Neuronal stem cell (in vitro differentiated cells): Measurements from ENCODE around the gene FBXO17.

ENCODE experiments used
- DNase-seq: peaks from one replicate; pipeline ENCODE4 v3.0.0-alpha.2; 2013; ENCODE audit warnings: low spot score
- H2AFZ ChIP-seq: one replicate; pipeline ENCODE4 v1.6.1; 2013; ENCODE audit warnings: mild to moderate bottlenecking, low read length, inconsistent platforms
- H2AK5ac ChIP-seq: 2 replicates; pipeline ENCODE4 v1.6.1; 2013; ENCODE audit warnings: low read depth, mild to moderate bottlenecking, inconsistent platforms, low read length, moderate library complexity, mixed read lengths
- H2BK120ac ChIP-seq: 2 replicates; pipeline ENCODE4 v1.6.1; 2013; ENCODE audit warnings: low read depth, mild to moderate bottlenecking, inconsistent platforms, low read length, moderate library complexity, mixed read lengths
- H2BK12ac ChIP-seq: one replicate; pipeline ENCODE4 v1.6.1; 2013; ENCODE audit warnings: low read length, inconsistent platforms
- H2BK15ac ChIP-seq: 2 replicates; pipeline ENCODE4 v1.6.1; 2013; ENCODE audit warnings: mild to moderate bottlenecking, low read length, inconsistent platforms, mixed read lengths
- H2BK5ac ChIP-seq: one replicate; pipeline ENCODE4 v1.6.1; 2013; ENCODE audit warnings: inconsistent platforms, mild to moderate bottlenecking, low read length, moderate library complexity
- H3K14ac ChIP-seq: one replicate; pipeline ENCODE4 v1.6.1; 2013; ENCODE audit warnings: low read length, inconsistent platforms
- H3K18ac ChIP-seq: 2 replicates; pipeline ENCODE4 v1.6.1; 2013; ENCODE audit warnings: low read length, inconsistent platforms
- H3K23ac ChIP-seq: 2 replicates; pipeline ENCODE4 v1.6.1; 2013; ENCODE audit warnings: low read depth, mild to moderate bottlenecking, mixed read lengths, low read length, inconsistent platforms; ENCODE audit not compliant: poor library complexity
- H3K27ac ChIP-seq: replicated peaks from 3 replicates; pipeline ENCODE4 v1.5.1; 2013; ENCODE audit warnings: low read length, inconsistent platforms
- H3K27me3 ChIP-seq, 3 experiments: 2 replicates each; pipeline ENCODE4 v1.6.1; 2013; ENCODE audit warnings: low read length in 3 of 3, mild to moderate bottlenecking in 2 of 3, inconsistent platforms in 1 of 3, low read depth in 1 of 3, mixed read lengths in 1 of 3, moderate library complexity in 1 of 3; ENCODE audit not compliant: control insufficient read depth in 3 of 3, insufficient read depth in 3 of 3
- H3K36me3 ChIP-seq, 2 donors: replicated peaks in 1 of 2; 2 replicates each; pipeline ENCODE4 v1.6.1; 2013; ENCODE audit warnings: low read length in 2 of 2; ENCODE audit not compliant: control insufficient read depth in 2 of 2, insufficient read depth in 2 of 2
- H3K4ac ChIP-seq: 2 replicates; pipeline ENCODE4 v1.6.1; 2013; ENCODE audit warnings: inconsistent platforms, mild to moderate bottlenecking, low read length, moderate library complexity
- H3K4me1 ChIP-seq, 2 donors: 1 replicate in 1 of 2; 2 replicates in 1 of 2; pipeline ENCODE4 v1.6.1; 2013; ENCODE audit warnings: low read length in 2 of 2, low read depth in 1 of 2; ENCODE audit not compliant: control insufficient read depth in 2 of 2, insufficient read depth in 1 of 2
- H3K4me2 ChIP-seq: one replicate; pipeline ENCODE4 v1.6.1; 2013; ENCODE audit warnings: mild to moderate bottlenecking, low read length, inconsistent platforms; ENCODE audit not compliant: insufficient read depth, poor library complexity, severe bottlenecking
- H3K4me3 ChIP-seq, 2 donors: 2 replicates each; pipeline ENCODE4 v1.5.1; 2013; ENCODE audit warnings: low read length in 2 of 2, mild to moderate bottlenecking in 2 of 2, inconsistent platforms in 1 of 2, moderate library complexity in 1 of 2
- H3K79me1 ChIP-seq: one replicate; pipeline ENCODE4 v1.6.1; 2013; ENCODE audit warnings: low read depth, mild to moderate bottlenecking, inconsistent platforms, low read length, moderate library complexity
- H3K9ac ChIP-seq: one replicate; pipeline ENCODE4 v1.6.1; 2013; ENCODE audit warnings: mild to moderate bottlenecking, low read depth, low read length, inconsistent platforms; ENCODE audit not compliant: poor library complexity
- H3K9me3 ChIP-seq, 2 donors: replicated peaks in 1 of 2; 2 replicates each; pipeline versions ENCODE3 to v1.6.1; 2013; ENCODE audit warnings: low read length in 2 of 2, mild to moderate bottlenecking in 2 of 2, inconsistent platforms in 1 of 2, low read depth in 1 of 2, mixed read lengths in 1 of 2, moderate library complexity in 1 of 2; ENCODE audit not compliant: control insufficient read depth in 2 of 2, insufficient read depth in 1 of 2
- H4K8ac ChIP-seq: one replicate; pipeline ENCODE4 v1.6.1; 2013; ENCODE audit warnings: low read depth, mild to moderate bottlenecking, inconsistent platforms, low read length, moderate library complexity
- H4K91ac ChIP-seq: one replicate; pipeline ENCODE4 v1.6.1; 2013; ENCODE audit warnings: low read length, low read depth, mild to moderate bottlenecking, inconsistent platforms; ENCODE audit not compliant: poor library complexity
- WGBS, 2 donors: extraction: QIAGEN DNeasy Blood & Tissue Kit; methylation state at CpG; one replicate each; pipeline ENCODE4 v1.1.7; 2013; ENCODE audit warnings: missing lambda C conversion rate in 2 of 2, mixed read lengths in 1 of 2; ENCODE audit not compliant: insufficient read length in 2 of 2, insufficient replicate concordance in 1 of 2; ENCODE audit errors: extremely low coverage in 2 of 2; 5-methylcytosine and 5-hydroxymethylcytosine counted together

FBXO17 gene

DNA sequence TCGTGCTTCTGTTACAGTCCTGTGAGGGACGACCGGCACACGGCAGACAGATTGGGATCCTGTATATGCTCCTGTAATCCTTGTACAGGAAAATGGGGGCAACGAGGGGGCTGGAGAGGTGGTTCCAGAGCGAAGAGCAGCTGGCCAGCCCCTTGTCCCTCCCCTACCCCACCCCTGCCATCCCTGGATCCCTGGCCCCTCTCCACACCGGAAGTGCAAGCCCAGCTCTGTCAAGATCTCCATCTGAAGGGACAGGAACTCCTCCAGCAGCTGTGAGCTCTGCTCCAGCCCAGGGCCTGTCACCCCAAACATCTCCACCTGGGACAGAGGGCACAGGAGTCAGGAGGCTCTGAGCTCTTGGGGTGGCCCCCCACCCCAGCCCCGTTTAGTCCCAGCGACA lies 58.0 kb downstream of the FBXO17 start:
- no peaks in the 10 kb centered on the region for H3K4me1 ChIP-seq
- peaks cover 17 to 18% of the 10 kb centered on the region in 2 donors for H3K36me3 ChIP-seq
- H3K27me3 ChIP-seq = no peaks in the 10 kb centered on the region
- H4K91ac ChIP-seq = no peak overlapping the region
- no peak overlapping the region for H4K8ac ChIP-seq
- H2BK12ac ChIP-seq = no peak overlapping the region
- H3K23ac ChIP-seq = peak overlapping the region; percentile 55
- no peak overlapping the region for H2BK15ac ChIP-seq
- no peak overlapping the region for H2AFZ ChIP-seq
- no peak overlapping the region for H3K4me3 ChIP-seq
- no peak overlapping the region for H3K27ac ChIP-seq
- H3K9me3 ChIP-seq = no peaks in the 10 kb centered on the region
- H2BK5ac ChIP-seq = no peak overlapping the region
- H3K79me1 ChIP-seq = peaks cover 2% of the 10 kb centered on the region
- no peak overlapping the region for H2BK120ac ChIP-seq
- WGBS, 2 donors = no CpG with 5 or more reads among the region's 9 CpGs
- no peak overlapping the region for H2AK5ac ChIP-seq
- H3K4ac ChIP-seq = no peak overlapping the region
- no peak overlapping the region for H3K14ac ChIP-seq
- H3K4me2 ChIP-seq = no peak overlapping the region
- H3K9ac ChIP-seq = peak overlapping the region; percentile 77
- H3K18ac ChIP-seq = no peak overlapping the region
- DNase-seq = no peak

DNA sequence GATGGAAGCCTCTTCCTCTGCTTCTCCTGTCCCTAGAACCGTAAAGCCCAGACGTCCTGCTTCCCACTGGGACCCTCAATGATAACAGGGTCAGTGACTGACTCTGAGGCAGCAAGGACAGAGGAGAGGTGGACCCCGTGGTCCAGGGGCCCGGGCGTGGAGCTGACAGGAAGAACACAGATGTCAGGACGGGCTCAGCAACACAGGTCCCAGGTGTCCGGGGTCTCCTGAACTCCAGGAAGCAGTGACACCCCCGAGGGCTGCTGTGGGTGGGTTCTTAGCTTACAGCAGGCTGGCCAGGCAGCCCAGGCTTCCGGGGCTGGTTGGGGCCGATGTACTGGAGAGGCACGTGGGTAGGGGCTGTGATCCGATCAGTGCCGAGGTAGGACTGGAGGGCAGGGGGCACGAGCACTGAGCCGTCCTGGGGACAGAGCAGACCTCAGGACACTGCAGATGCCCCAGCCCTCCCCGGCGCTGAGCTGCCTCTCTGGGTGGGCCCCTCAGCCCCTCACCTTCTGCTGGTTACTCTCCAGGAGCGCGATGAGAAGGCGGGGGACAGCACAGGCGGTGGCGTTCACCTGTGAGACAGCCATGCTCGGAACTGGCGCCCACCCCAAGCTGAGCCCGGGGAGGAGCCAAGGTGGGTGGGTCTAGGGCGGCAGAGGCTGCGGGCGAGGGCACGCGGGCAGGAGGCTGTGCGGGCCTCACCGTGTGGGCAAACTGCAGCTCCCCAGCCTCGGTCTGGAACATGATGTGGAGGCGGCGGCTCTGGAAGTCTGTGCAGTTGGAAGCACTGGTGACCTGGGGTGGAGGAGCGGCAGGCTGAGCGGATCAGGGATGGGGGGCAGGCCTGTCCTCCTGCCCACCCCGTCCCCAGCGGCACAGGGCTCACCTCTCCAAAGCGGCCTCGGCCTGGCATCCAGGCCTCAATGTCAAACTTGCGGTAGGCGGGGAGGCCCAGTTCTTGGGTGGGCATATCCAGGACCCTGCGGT lies 59.9 kb downstream of the FBXO17 start:
- H3K79me1 ChIP-seq = peaks cover 2% of the 10 kb centered on the region
- H3K4me2 ChIP-seq = no peak overlapping the region
- H3K14ac ChIP-seq = peak overlapping the region; percentile 38
- peaks cover 4 to 5% of the 10 kb centered on the region in 2 donors for H3K36me3 ChIP-seq
- no peak for DNase-seq
- no peak overlapping the region for H3K18ac ChIP-seq
- WGBS, 2 donors = no CpG with 5 or more reads among the region's 44 CpGs
- H2BK120ac ChIP-seq = no peak overlapping the region
- peak overlapping the region; percentile 73 for H3K23ac ChIP-seq
- no peak overlapping the region for H2BK12ac ChIP-seq
- no peaks in the 10 kb centered on the region for H3K9me3 ChIP-seq
- H3K27ac ChIP-seq = no peak overlapping the region
- no peak overlapping the region for H2BK15ac ChIP-seq
- H4K91ac ChIP-seq = no peak overlapping the region
- H3K27me3 ChIP-seq = no peaks in the 10 kb centered on the region
- H2AFZ ChIP-seq = no peak overlapping the region
- H2AK5ac ChIP-seq = peak overlapping the region; percentile 56
- no peak overlapping the region for H3K4me3 ChIP-seq
- H4K8ac ChIP-seq = peak overlapping the region; percentile 65
- H3K4me1 ChIP-seq = no peaks in the 10 kb centered on the region
- H3K4ac ChIP-seq = no peak overlapping the region
- H3K9ac ChIP-seq = no peak overlapping the region
- peak overlapping the region; percentile 90 for H2BK5ac ChIP-seq

- H3K4me2 ChIP-seq = no peak overlapping the region
- H2BK120ac ChIP-seq = no peak overlapping the region
- no peak overlapping the region for H2BK12ac ChIP-seq
- no peak overlapping the region for H2AFZ ChIP-seq
- H3K23ac ChIP-seq = no peak overlapping the region
- no peak overlapping the region for H4K8ac ChIP-seq
- no peak overlapping the region for H2BK15ac ChIP-seq
- no peak overlapping the region for H3K4ac ChIP-seq
- H3K27me3 ChIP-seq = no peaks in the 10 kb centered on the region
- no peak overlapping the region for H3K14ac ChIP-seq
- no peak overlapping the region for H3K18ac ChIP-seq
- H3K4me3 ChIP-seq = no peak overlapping the region
- no CpG with 5 or more reads among the region's 8 CpGs for WGBS, 2 donors
- H3K9ac ChIP-seq = no peak overlapping the region
- H2AK5ac ChIP-seq = no peak overlapping the region
- DNase-seq = no peak
- H3K9me3 ChIP-seq = no peaks in the 10 kb centered on the region
- H3K4me1 ChIP-seq = no peaks in the 10 kb centered on the region
- H3K27ac ChIP-seq = no peak overlapping the region
- H3K79me1 ChIP-seq = peaks cover 2% of the 10 kb centered on the region
- no peak overlapping the region for H4K91ac ChIP-seq
- H2BK5ac ChIP-seq = no peak overlapping the region
- H3K36me3 ChIP-seq = peaks cover 0 to 4% of the 10 kb centered on the region in 2 donors
These were observed 61.6 kb downstream of the FBXO17 start for GRCh38 chr19:38913958-38914357.
